Measurements from ENCODE around the gene NLRP11.
"Not testable (repeated sequence)": the region's sequence is repeated elsewhere in the genome, so short reads cannot be mapped to it uniquely, and the experiment has no call there.

NLRP11 gene

GRCh38 chr19:55781112-55781511 is 50.7 kb downstream of the NLRP11 start:
- no peak for DNase-seq (ENCODE audit: low read depth in 4 of 4, low spot score in 1 of 4)

- DNase-seq (ENCODE audit: low read depth in 4 of 4, low spot score in 1 of 4): no peak
Measured at GRCh38 chr19:55778331-55778730, 53.5 kb downstream of the NLRP11 start.

DNA sequence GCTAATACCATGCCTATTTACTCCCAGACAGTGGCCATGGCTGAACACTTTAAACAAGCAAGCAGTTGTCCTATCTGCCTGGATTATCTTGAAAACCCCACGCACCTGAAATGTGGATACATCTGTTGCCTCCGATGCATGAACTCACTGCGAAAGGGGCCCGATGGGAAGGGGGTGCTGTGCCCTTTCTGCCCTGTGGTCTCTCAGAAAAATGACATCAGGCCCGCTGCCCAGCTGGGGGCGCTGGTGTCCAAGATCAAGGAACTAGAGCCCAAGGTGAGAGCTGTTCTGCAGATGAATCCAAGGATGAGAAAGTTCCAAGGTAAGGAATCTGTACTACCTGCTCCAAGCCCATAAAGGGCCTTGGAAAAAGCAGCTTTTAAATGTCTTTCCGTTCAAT is 54.3 kb downstream of the NLRP11 start:
- no peak for DNase-seq (ENCODE audit: low read depth in 4 of 4, low spot score in 1 of 4)

DNA sequence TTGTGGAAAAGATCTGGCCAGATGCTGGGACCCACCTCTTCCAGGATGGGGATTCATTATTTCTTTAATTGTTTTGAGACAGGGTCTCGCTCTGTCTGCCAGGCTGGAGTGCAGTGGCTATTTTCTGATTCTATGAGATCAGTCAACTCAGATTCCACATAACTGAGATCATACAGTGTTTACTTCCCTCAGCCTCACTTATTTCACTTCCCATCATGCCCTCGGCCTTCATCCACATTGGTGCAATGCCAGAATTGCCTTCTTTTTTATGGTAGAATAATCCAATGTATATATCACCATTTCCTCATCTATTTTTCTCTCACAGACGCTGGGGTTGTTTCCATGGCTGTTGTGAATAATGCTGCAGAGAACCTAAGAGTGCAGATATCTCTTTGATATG is 62.2 kb downstream of the NLRP11 start:
- DNase-seq (ENCODE audit: low read depth in 4 of 4, low spot score in 1 of 4): not testable (repeated sequence)

- not testable (repeated sequence) for DNase-seq (ENCODE audit: low read depth in 4 of 4, low spot score in 1 of 4)
Measured at GRCh38 chr19:55768818-55769217, 63.0 kb downstream of the NLRP11 start, which contains the start of gene RFPL4AL1. Gene RFPL4AL1, plus strand, starts transcription at chr19:55769118. Its CDS starts 2,687 bp downstream, at chr19:55771805.

DNA sequence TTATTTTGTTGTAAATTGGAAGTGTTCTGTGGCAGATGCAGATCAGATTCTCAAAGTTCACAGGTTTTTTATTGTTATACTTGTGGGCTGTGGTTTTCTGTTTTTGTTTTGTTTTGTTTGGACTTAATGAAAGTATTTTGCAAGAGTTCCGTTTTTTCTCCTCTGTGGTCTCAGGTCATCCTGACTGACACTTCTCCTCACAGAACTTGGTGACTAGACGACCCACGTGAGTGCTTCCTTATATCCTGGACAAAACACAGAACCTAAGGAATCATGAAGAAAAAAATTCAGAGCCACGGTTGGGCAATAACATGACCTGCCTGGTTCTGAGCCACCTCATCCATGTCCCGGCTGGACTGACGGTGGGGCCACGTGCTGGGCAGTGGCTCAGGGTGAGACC is 65.3 kb downstream of the NLRP11 start:
- DNase-seq (ENCODE audit: low read depth in 4 of 4, low spot score in 1 of 4): no peak

GRCh38 chr19:55758797-55759196 is 73.0 kb downstream of the NLRP11 start, which contains the start of gene RFPL4A:
Gene RFPL4A, plus strand, starts transcription at chr19:55759097. Its CDS starts 2,704 bp downstream, at chr19:55761801.
- not testable (repeated sequence) for DNase-seq (ENCODE audit: low read depth in 4 of 4, low spot score in 1 of 4)

DNA sequence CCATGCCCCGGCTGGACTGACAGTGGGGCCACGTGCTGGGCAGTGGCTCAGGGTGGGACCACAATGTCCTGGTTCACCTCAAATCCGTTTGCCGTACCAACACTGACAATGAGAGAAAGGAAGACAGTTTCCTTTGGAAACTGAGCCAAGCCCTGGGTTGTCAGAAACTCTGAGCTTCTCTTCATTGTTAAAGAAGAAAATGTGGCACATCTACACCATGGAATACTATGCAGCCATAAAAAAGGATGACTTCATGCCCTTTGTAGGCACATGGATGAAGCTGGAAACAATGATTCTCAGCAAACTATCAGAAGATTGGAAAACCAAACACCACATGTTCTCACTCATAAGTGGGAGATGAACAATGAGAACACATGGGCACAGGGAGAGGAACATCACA is 75.0 kb downstream of the NLRP11 start:
- not testable (repeated sequence) for DNase-seq (ENCODE audit: low read depth in 4 of 4, low spot score in 1 of 4)

- no peak for DNase-seq (ENCODE audit: low read depth in 4 of 4, low spot score in 1 of 4)
Measured at GRCh38 chr19:55753401-55753800, 78.4 kb downstream of the NLRP11 start.

DNA sequence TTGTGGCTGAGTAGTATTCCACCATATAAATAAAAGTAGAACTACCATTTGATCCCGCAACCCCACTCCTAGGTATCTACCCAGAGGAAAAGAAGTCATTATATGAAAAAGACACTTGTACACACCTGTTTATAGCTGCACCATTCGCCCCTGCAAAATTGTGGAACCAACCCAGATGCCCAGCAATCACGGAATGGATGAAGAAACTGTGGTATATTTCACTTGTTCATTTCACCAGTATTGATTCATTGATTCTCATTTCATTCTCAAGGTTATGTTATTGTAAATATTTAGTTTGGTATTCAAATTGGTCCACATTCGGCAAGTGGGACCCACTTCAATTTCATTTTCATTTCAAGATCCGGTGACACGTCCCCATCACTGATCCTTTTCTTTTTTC is 81.1 kb downstream of the NLRP11 start:
- DNase-seq (ENCODE audit: low read depth in 4 of 4, low spot score in 1 of 4): no peak

- no peak for DNase-seq (ENCODE audit: low read depth in 4 of 4, low spot score in 1 of 4)
Measured at GRCh38 chr19:55738302-55738701, 93.5 kb downstream of the NLRP11 start, which contains the start of gene NLRP9. Gene NLRP9, minus strand, starts transcription at chr19:55738402. Its CDS starts 28 bp downstream, at chr19:55738374.
